Caco-2 (cell line): ENCODE results near the gene HTR1D. TPM values are rescaled to one million over a fixed set of nuclear protein-coding genes. Genes with fewer than 3 reads are reported as not detected.
"Not testable (repeated sequence)": the region's sequence is repeated elsewhere in the genome, so short reads cannot be mapped to it uniquely, and the experiment has no call there.

ENCODE experiments used
- BruUV-seq: library from RNA; stranded (reverse); fragments of 400-500 nt; replicated peaks from 2 replicates; lab custom pipeline; 2021; lab: Mats Ljungman, UMichigan
- CTCF ChIA-PET: fragments of 300-600 bp; sonication (Branson Sonifier 250); formaldehyde crosslinking; loops from one replicate; lab custom pipeline; 2022; ENCODE audit warnings: antibody characterized with exemption; lab: Charles Lee
- POLR2A ChIA-PET: fragments of 300-600 bp; sonication (Branson Sonifier 250); formaldehyde crosslinking; loops from one replicate; lab custom pipeline; 2022; ENCODE audit warnings: antibody characterized with exemption; lab: Charles Lee
- DNase-seq, 2 experiments: peaks; one replicate each; pipeline versions ENCODE4 v3.0.0 to v3.0.0-alpha.2; 2020 to 2022
- H3K27me3 ChIP-seq: replicated peaks from 2 replicates; pipeline ENCODE4 v1.6.0; 2011; ENCODE audit warnings: low read length; ENCODE audit not compliant: control insufficient read depth, insufficient read depth
- H3K36me3 ChIP-seq: 2 replicates; pipeline ENCODE4 v1.5.1; 2011; ENCODE audit warnings: low read length; ENCODE audit not compliant: control insufficient read depth, insufficient read depth
- H3K4me1 ChIP-seq: fragments of 250-450 bp; sonication (Bioruptor Pico); 2 replicates; pipeline ENCODE4 v1.5.1; 2020; ENCODE audit warnings: mild to moderate bottlenecking
- H3K4me3 ChIP-seq: 2 replicates; pipeline ENCODE4 v1.5.1; 2011; ENCODE audit warnings: low read depth, mild to moderate bottlenecking, control low read depth, low read length
- H3K9me3 ChIP-seq: fragments of 250-450 bp; sonication (Bioruptor Pico); 2 replicates; pipeline ENCODE4 v1.5.1; 2020; ENCODE audit warnings: mild to moderate bottlenecking, moderate library complexity
- H3K27ac Mint-ChIP-seq: one replicate; pipeline ENCODE4 v1.8.0; 2022; ENCODE audit warnings: mixed read lengths; ENCODE audit not compliant: unreplicated experiment
- H3K27me3 Mint-ChIP-seq: one replicate; pipeline ENCODE4 v1.8.0; 2022; ENCODE audit warnings: mixed read lengths; ENCODE audit not compliant: insufficient read depth, unreplicated experiment
- H3K36me3 Mint-ChIP-seq: one replicate; pipeline ENCODE4 v1.8.0; 2022; ENCODE audit warnings: mild to moderate bottlenecking, mixed read lengths; ENCODE audit not compliant: insufficient read depth, unreplicated experiment
- H3K4me1 Mint-ChIP-seq: one replicate; pipeline ENCODE4 v1.8.0; 2022; ENCODE audit warnings: low read depth, mixed read lengths; ENCODE audit not compliant: unreplicated experiment
- H3K4me3 Mint-ChIP-seq: one replicate; pipeline ENCODE4 v1.8.0; 2022; ENCODE audit warnings: mild to moderate bottlenecking, moderate library complexity, mixed read lengths; ENCODE audit not compliant: unreplicated experiment
- H3K9me3 Mint-ChIP-seq: one replicate; pipeline ENCODE4 v1.8.0; 2022; ENCODE audit warnings: mixed read lengths; ENCODE audit not compliant: unreplicated experiment
- intact Hi-C: fragments of 100-400 bp; cut with micrococcal nuclease; formaldehyde crosslinking; loops from one replicate; pipeline ENCODE4 v1.10.0; 2022; ENCODE audit not compliant: unreplicated experiment
- total RNA-seq: library from RNA; stranded (reverse); gene quantifications from 2 replicates; pipeline ENCODE4 v1.2.3, GENCODE V29; 2022
- TF ChIP-seq, protein P1 (sequence below), 2 experiments: fragments of 200-600 bp in 1 of 2; IDR thresholded peaks; 1 replicate in 1 of 2; 2 replicates in 1 of 2; pipeline versions ENCODE4 v1.5.1 to v1.8.0; 2011 to 2022; ENCODE audit warnings: antibody characterized with exemption in 1 of 2, control low read depth in 1 of 2, inconsistent platforms in 1 of 2, low read depth in 1 of 2, low read length in 1 of 2, mild to moderate bottlenecking in 1 of 2, moderate library complexity in 1 of 2; ENCODE audit not compliant: insufficient read depth in 1 of 2, severe bottlenecking in 1 of 2, unreplicated experiment in 1 of 2

The HTR1D gene
- total RNA-seq, 1 experiment from 2014 or later: 8.7 TPM

- no peaks in the 10 kb centered on the region for H3K9me3 ChIP-seq
- no TSS peak for BruUV-seq
- ChIA-PET CTCF (no interaction called here), POLR2A (no interaction called here)
- no peak overlapping the region for H3K4me3 ChIP-seq
- TF ChIP-seq, protein P1, sequence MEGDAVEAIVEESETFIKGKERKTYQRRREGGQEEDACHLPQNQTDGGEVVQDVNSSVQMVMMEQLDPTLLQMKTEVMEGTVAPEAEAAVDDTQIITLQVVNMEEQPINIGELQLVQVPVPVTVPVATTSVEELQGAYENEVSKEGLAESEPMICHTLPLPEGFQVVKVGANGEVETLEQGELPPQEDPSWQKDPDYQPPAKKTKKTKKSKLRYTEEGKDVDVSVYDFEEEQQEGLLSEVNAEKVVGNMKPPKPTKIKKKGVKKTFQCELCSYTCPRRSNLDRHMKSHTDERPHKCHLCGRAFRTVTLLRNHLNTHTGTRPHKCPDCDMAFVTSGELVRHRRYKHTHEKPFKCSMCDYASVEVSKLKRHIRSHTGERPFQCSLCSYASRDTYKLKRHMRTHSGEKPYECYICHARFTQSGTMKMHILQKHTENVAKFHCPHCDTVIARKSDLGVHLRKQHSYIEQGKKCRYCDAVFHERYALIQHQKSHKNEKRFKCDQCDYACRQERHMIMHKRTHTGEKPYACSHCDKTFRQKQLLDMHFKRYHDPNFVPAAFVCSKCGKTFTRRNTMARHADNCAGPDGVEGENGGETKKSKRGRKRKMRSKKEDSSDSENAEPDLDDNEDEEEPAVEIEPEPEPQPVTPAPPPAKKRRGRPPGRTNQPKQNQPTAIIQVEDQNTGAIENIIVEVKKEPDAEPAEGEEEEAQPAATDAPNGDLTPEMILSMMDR (IDR thresholded peaks at IDR 0.05; ENCODE audit: insufficient read depth in 1 of 2, low read depth in 1 of 2, low read length in 1 of 2, severe bottlenecking in 1 of 2, unreplicated experiment in 1 of 2): no peak
- no peaks in the 10 kb centered on the region for H3K27me3 ChIP-seq
- Mint-ChIP-seq H3K27me3 (no peaks in the 10 kb centered on the region), H3K4me3 (no peak overlapping the region), H3K4me1 (no peaks in the 10 kb centered on the region), H3K27ac (no peak overlapping the region), H3K9me3 (no peaks in the 10 kb centered on the region), H3K36me3 (peaks cover 4% of the 10 kb centered on the region)
- no peak for DNase-seq
- intact Hi-C loops: no loop called here
- peaks cover 9% of the 10 kb centered on the region for H3K4me1 ChIP-seq
- no peaks in the 10 kb centered on the region for H3K36me3 ChIP-seq
Measured at GRCh38 chr1:23193391-23194118, 23.7 kb downstream of the HTR1D start.

- Mint-ChIP-seq H3K4me3 (no peak overlapping the region), H3K27ac (no peak overlapping the region), H3K36me3 (peaks cover 4% of the 10 kb centered on the region), H3K4me1 (peaks cover 7% of the 10 kb centered on the region), H3K9me3 (no peaks in the 10 kb centered on the region), H3K27me3 (no peaks in the 10 kb centered on the region)
- BruUV-seq: no TSS peak
- no peaks in the 10 kb centered on the region for H3K36me3 ChIP-seq
- no peaks in the 10 kb centered on the region for H3K27me3 ChIP-seq
- no peaks in the 10 kb centered on the region for H3K9me3 ChIP-seq
- DNase-seq: no peak
- POLR2A ChIA-PET: no interaction called here
- no peaks in the 10 kb centered on the region for H3K4me1 ChIP-seq
- H3K4me3 ChIP-seq: no peak overlapping the region
- TF ChIP-seq, protein P1 (IDR thresholded peaks at IDR 0.05; ENCODE audit: insufficient read depth in 1 of 2, low read depth in 1 of 2, low read length in 1 of 2, severe bottlenecking in 1 of 2, unreplicated experiment in 1 of 2): no peak
- CTCF ChIA-PET: no interaction called here
- intact Hi-C loops: no loop called here
Measured at GRCh38 chr1:23191199-23191598, 26.1 kb downstream of the HTR1D start.

DNA sequence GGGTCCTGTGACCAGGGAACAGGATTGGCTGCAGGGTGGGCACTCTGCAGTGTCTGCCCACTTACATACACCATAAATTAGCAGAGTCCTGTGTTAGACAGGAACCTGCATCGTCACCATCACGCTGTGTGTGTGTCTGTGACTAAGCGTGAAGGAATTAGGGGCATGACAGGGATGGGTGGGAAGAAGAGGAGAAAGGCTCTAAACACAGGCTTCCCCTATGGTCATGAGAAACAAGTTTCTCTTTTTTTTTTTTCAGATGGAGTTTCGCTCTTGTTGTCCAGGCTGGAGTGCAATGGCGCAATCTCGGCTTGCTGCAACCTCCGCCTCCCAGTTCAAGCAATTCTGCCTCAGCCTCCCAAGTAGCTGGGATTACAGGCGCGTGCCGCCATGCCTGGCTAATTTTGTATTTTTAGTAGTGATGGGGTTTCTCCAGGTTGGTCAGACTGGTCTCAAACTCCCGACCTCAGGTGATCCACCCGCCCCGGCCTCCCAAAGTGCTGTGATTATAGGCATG, 28.3 kb downstream of the HTR1D start:
- POLR2A ChIA-PET: not testable (repeated sequence)

More for the DNA sequence above, 28.3 kb downstream of the HTR1D start:
- H3K27me3 ChIP-seq, BruUV-seq, H3K4me3 Mint-ChIP-seq, H3K4me1 Mint-ChIP-seq, CTCF ChIA-PET, H3K9me3 ChIP-seq, H3K36me3 Mint-ChIP-seq, H3K4me3 ChIP-seq, H3K27me3 Mint-ChIP-seq, H3K27ac Mint-ChIP-seq, intact Hi-C loops, H3K9me3 Mint-ChIP-seq, H3K36me3 ChIP-seq, H3K4me1 ChIP-seq: not testable (repeated sequence)
- peak in 1 of 2 experiments; percentile 38 for DNase-seq
